Measurements from ENCODE around the gene NUCB2. TPM values are rescaled to one million over a fixed set of nuclear protein-coding genes. Genes with fewer than 3 reads are reported as not detected.

NUCB2 gene
- total RNA-seq, 1 donor from 2014 or later: 69.4 TPM

- Histone ChIP-seq H3K27ac (no peak overlapping the region), H3K9me3 (no peaks in the 10 kb centered on the region), H3K36me3 (peaks cover 37% of the 10 kb centered on the region), H3K4me1 (no peaks in the 10 kb centered on the region), H3K4me3 (no peak overlapping the region), H3K27me3 (no peaks in the 10 kb centered on the region)
- DNase-seq: no peak
- no peak for ATAC-seq
- no peak for TF ChIP-seq CTCF (IDR thresholded peaks at IDR 0.05)
- intact Hi-C loops (cut with DNase I): no loop called here
Observed at GRCh38 chr11:17314904-17315426, 38.4 kb downstream of the NUCB2 start.

GRCh38 chr11:17328871-17329494 is 52.4 kb downstream of the NUCB2 start:
- TF ChIP-seq CTCF (IDR thresholded peaks at IDR 0.05): no peak
- Histone ChIP-seq H3K27me3 (no peaks in the 10 kb centered on the region), H3K27ac (no peak overlapping the region), H3K4me1 (no peaks in the 10 kb centered on the region), H3K4me3 (no peak overlapping the region), H3K36me3 (peaks cover 11% of the 10 kb centered on the region), H3K9me3 (no peaks in the 10 kb centered on the region)
- ATAC-seq (no peak), DNase-seq (no peak)
- intact Hi-C loops (cut with DNase I): no loop called here

- TF ChIP-seq CTCF (IDR thresholded peaks at IDR 0.05): no peak
- DNase-seq (no peak), ATAC-seq (no peak)
- peaks cover 11% of the 10 kb centered on the region for H3K36me3 ChIP-seq
- no peaks in the 10 kb centered on the region for H3K4me1 ChIP-seq
- no peak overlapping the region for H3K27ac ChIP-seq
- intact Hi-C loops (cut with DNase I): no loop called here
- H3K27me3 ChIP-seq: no peaks in the 10 kb centered on the region
- no peak overlapping the region for H3K4me3 ChIP-seq
- no peaks in the 10 kb centered on the region for H3K9me3 ChIP-seq
Observed at GRCh38 chr11:17331669-17332068, 55.1 kb downstream of the NUCB2 start.

- DNase-seq: no peak
- H3K4me3 ChIP-seq: no peak overlapping the region
- H3K4me1 ChIP-seq: no peaks in the 10 kb centered on the region
- H3K9me3 ChIP-seq: no peaks in the 10 kb centered on the region
- no peak for ATAC-seq
- TF ChIP-seq CTCF (IDR thresholded peaks at IDR 0.05): no peak
- peaks cover 11% of the 10 kb centered on the region for H3K36me3 ChIP-seq
- intact Hi-C loops (cut with DNase I): no loop called here
- H3K27ac ChIP-seq: no peak overlapping the region
- no peaks in the 10 kb centered on the region for H3K27me3 ChIP-seq
Observed at GRCh38 chr11:17333799-17334586, 57.5 kb downstream of the NUCB2 start.

- no peak overlapping the region for H3K4me3 ChIP-seq
- DNase-seq: no peak
- H3K27ac ChIP-seq: no peak overlapping the region
- H3K36me3 ChIP-seq: no peaks in the 10 kb centered on the region
- intact Hi-C loops (cut with DNase I): no loop called here
- H3K4me1 ChIP-seq: no peaks in the 10 kb centered on the region
- no peak for ATAC-seq
- H3K9me3 ChIP-seq: no peaks in the 10 kb centered on the region
- H3K27me3 ChIP-seq: no peaks in the 10 kb centered on the region
- TF ChIP-seq CTCF (IDR thresholded peaks at IDR 0.05): no peak
Observed at GRCh38 chr11:17343257-17343656, 66.7 kb downstream of the NUCB2 start.
